ENCODE data around the gene IGSF8. TPM values are rescaled to one million over a fixed set of nuclear protein-coding genes. Genes with fewer than 3 reads are reported as not detected.

Gene IGSF8
- total RNA-seq, 1 donor from 2014 or later = 37.9 TPM

- DNase-seq (ENCODE audit: low spot score in 2 of 2) = no peak
- no peak for TF ChIP-seq CTCF (IDR thresholded peaks at IDR 0.05)
- H3K4me3 ChIP-seq = no peak overlapping the region
- no peak overlapping the region for H3K27ac ChIP-seq
- H3K27me3 ChIP-seq = no peaks in the 10 kb centered on the region
- intact Hi-C loops (cut with DNase I) = no loop called here
- H3K9me3 ChIP-seq = no peaks in the 10 kb centered on the region
- H3K4me1 ChIP-seq = peaks cover 0 to 7% of the 10 kb centered on the region in 2 donors
- H3K36me3 ChIP-seq = no peaks in the 10 kb centered on the region
These were observed 31.3 kb downstream of the IGSF8 start for GRCh38 chr1:160066829-160067745.

GRCh38 chr1:160064746-160065145 is 33.7 kb downstream of the IGSF8 start:
- Histone ChIP-seq H3K27me3 (no peaks in the 10 kb centered on the region), H3K4me1 (peaks cover 0 to under 1% of the 10 kb centered on the region in 2 donors), H3K9me3 (no peaks in the 10 kb centered on the region), H3K36me3 (no peaks in the 10 kb centered on the region), H3K27ac (no peak overlapping the region), H3K4me3 (no peak overlapping the region)
- DNase-seq (ENCODE audit: low spot score in 2 of 2) = no peak
- no peak for TF ChIP-seq CTCF (IDR thresholded peaks at IDR 0.05)
- intact Hi-C loops (cut with DNase I) = no loop called here

- intact Hi-C loops (cut with DNase I) = no loop called here
These were observed 34.3 kb downstream of the IGSF8 start for GRCh38 chr1:160064164-160064563.

GRCh38 chr1:160063176-160063575 is 35.2 kb downstream of the IGSF8 start:
- Histone ChIP-seq H3K27ac (no peak overlapping the region), H3K36me3 (no peaks in the 10 kb centered on the region), H3K4me1 (no peaks in the 10 kb centered on the region), H3K9me3 (no peaks in the 10 kb centered on the region), H3K27me3 (no peaks in the 10 kb centered on the region), H3K4me3 (no peak overlapping the region)
- TF ChIP-seq CTCF (IDR thresholded peaks at IDR 0.05) = no peak
- intact Hi-C loops (cut with DNase I) = no loop called here
- no peak for DNase-seq (ENCODE audit: low spot score in 2 of 2)

More at GRCh38 chr1:160064164-160064563, 34.3 kb downstream of the IGSF8 start:
- TF ChIP-seq CTCF (IDR thresholded peaks at IDR 0.05) = no peak
- H3K27me3 ChIP-seq = no peaks in the 10 kb centered on the region
- H3K27ac ChIP-seq = no peak overlapping the region
- no peak overlapping the region for H3K4me3 ChIP-seq
- DNase-seq (ENCODE audit: low spot score in 2 of 2) = no peak
- no peaks in the 10 kb centered on the region for H3K36me3 ChIP-seq
- no peaks in the 10 kb centered on the region for H3K9me3 ChIP-seq
- H3K4me1 ChIP-seq = no peaks in the 10 kb centered on the region

GRCh38 chr1:160062230-160062532 is 36.2 kb downstream of the IGSF8 start:
- H3K27ac ChIP-seq = no peak overlapping the region
- DNase-seq (ENCODE audit: low spot score in 2 of 2) = no peak
- H3K27me3 ChIP-seq = no peaks in the 10 kb centered on the region
- TF ChIP-seq CTCF (IDR thresholded peaks at IDR 0.05) = no peak
- intact Hi-C loops (cut with DNase I) = no loop called here
- no peaks in the 10 kb centered on the region for H3K4me1 ChIP-seq
- H3K4me3 ChIP-seq = no peak overlapping the region
- no peaks in the 10 kb centered on the region for H3K36me3 ChIP-seq
- H3K9me3 ChIP-seq = no peaks in the 10 kb centered on the region

Measured in ascending aorta (tissue), 2 donors.